ENCODE measurements around the gene CHN2. TPM values are rescaled to one million over a fixed set of nuclear protein-coding genes. Genes with fewer than 3 reads are reported as not detected.
A peak's percentile ranks its signal among the peaks of the same experiment; 100 is the strongest.

The CHN2 gene
- total RNA-seq, 1 experiment from 2014 or later, result 18.8 TPM

DNA sequence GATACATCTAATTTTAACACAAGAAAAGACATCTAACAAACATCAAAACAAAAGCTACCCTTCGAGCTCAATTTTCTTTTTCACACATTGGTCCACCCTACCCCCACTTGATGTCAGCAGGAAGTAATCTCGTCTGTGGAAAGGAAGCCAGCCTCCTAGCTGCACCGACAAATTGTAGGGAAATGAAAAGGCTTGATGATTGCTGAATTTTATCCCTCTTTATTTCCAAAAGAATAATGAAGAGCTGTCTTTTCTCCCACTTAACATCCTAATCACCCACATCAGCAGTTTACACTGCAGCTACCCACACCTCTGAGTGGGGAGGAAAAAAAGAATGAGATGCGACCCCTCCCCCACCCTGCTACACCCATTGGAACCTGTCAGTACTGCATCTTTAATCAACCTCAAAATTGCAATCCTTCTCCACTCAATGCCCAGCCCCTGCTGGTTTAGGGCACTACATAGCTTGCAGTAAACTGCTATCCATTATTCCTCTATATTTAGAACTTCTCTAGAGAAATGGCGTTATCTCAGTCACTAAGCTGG, 37.6 kb upstream of the CHN2 start:
- no peak overlapping the region for H3K4me3 ChIP-seq (ENCODE audit: low read depth, low read length)
- Mint-ChIP-seq H3K27me3 (ENCODE audit: insufficient read depth, unreplicated experiment) (no peaks in the 10 kb centered on the region), H3K4me1 (ENCODE audit: low read depth, unreplicated experiment) (peaks cover 18% of the 10 kb centered on the region), H3K36me3 (ENCODE audit: insufficient read depth, unreplicated experiment) (no peaks in the 10 kb centered on the region), H3K27ac (ENCODE audit: unreplicated experiment) (no peak overlapping the region), H3K4me3 (ENCODE audit: unreplicated experiment) (no peak overlapping the region), H3K9me3 (ENCODE audit: unreplicated experiment) (no peaks in the 10 kb centered on the region)
- DNase-seq, result no peak
- ChIA-PET POLR2A (interaction anchor here (0.6 kb wide), 1 partner anchor 9 kb away, joined by 5 read pairs; no protein-coding TSS in a partner anchor), CTCF (interaction anchor here (1.0 kb wide), 1 partner anchor 43 kb away, joined by 5 read pairs; no protein-coding TSS in a partner anchor)
- peaks cover 10% of the 10 kb centered on the region for H3K4me1 ChIP-seq
- H3K36me3 ChIP-seq (ENCODE audit: control insufficient read depth, insufficient read depth, low read length), result no peaks in the 10 kb centered on the region
- no peaks in the 10 kb centered on the region for H3K9me3 ChIP-seq
- no TSS peak for BruUV-seq (replicated peaks)
- intact Hi-C loops (cut with micrococcal nuclease; ENCODE audit: unreplicated experiment), result no loop called here
- H3K27me3 ChIP-seq (replicated peaks; ENCODE audit: control insufficient read depth, insufficient read depth, low read length), result no peaks in the 10 kb centered on the region
- no peak for TF ChIP-seq CTCF (IDR thresholded peaks at IDR 0.05; ENCODE audit: insufficient read depth in 1 of 2, low read depth in 1 of 2, low read length in 1 of 2, severe bottlenecking in 1 of 2, unreplicated experiment in 1 of 2)

- Mint-ChIP-seq H3K27ac (ENCODE audit: unreplicated experiment) (no peak overlapping the region), H3K4me3 (ENCODE audit: unreplicated experiment) (no peak overlapping the region), H3K4me1 (ENCODE audit: low read depth, unreplicated experiment) (peaks cover 21% of the 10 kb centered on the region), H3K9me3 (ENCODE audit: unreplicated experiment) (no peaks in the 10 kb centered on the region), H3K27me3 (ENCODE audit: insufficient read depth, unreplicated experiment) (no peaks in the 10 kb centered on the region), H3K36me3 (ENCODE audit: insufficient read depth, unreplicated experiment) (no peaks in the 10 kb centered on the region)
- intact Hi-C loops (cut with micrococcal nuclease; ENCODE audit: unreplicated experiment), result no loop called here
- no TSS peak for BruUV-seq (replicated peaks)
- peaks cover 17% of the 10 kb centered on the region for H3K4me1 ChIP-seq
- no peak for DNase-seq
- TF ChIP-seq CTCF (IDR thresholded peaks at IDR 0.05; ENCODE audit: insufficient read depth in 1 of 2, low read depth in 1 of 2, low read length in 1 of 2, severe bottlenecking in 1 of 2, unreplicated experiment in 1 of 2), result no peak
- ChIA-PET POLR2A (no interaction called here), CTCF (no interaction called here)
- no peaks in the 10 kb centered on the region for H3K36me3 ChIP-seq (ENCODE audit: control insufficient read depth, insufficient read depth, low read length)
- no peaks in the 10 kb centered on the region for H3K27me3 ChIP-seq (replicated peaks; ENCODE audit: control insufficient read depth, insufficient read depth, low read length)
- no peaks in the 10 kb centered on the region for H3K9me3 ChIP-seq
- H3K4me3 ChIP-seq (ENCODE audit: low read depth, low read length), result no peak overlapping the region
Measured at GRCh38 chr7:29158795-29159423, 35.7 kb upstream of the CHN2 start.

GRCh38 chr7:29160080-29160479, 34.5 kb upstream of the CHN2 start:
- intact Hi-C loops (cut with micrococcal nuclease; ENCODE audit: unreplicated experiment), result loop anchor here (2.0 to 5.0 kb wide), 2 partner anchors 13 to 43 kb away; partner anchors contain the start of gene CPVL
- Mint-ChIP-seq H3K4me3 (ENCODE audit: unreplicated experiment) (no peak overlapping the region), H3K27ac (ENCODE audit: unreplicated experiment) (peak overlapping the region; percentile 7), H3K9me3 (ENCODE audit: unreplicated experiment) (no peaks in the 10 kb centered on the region), H3K4me1 (ENCODE audit: low read depth, unreplicated experiment) (peaks cover 26% of the 10 kb centered on the region), H3K36me3 (ENCODE audit: insufficient read depth, unreplicated experiment) (no peaks in the 10 kb centered on the region), H3K27me3 (ENCODE audit: insufficient read depth, unreplicated experiment) (no peaks in the 10 kb centered on the region)
- 0 out of 2 replicates have a peak, but pooled peaks cover 4% of the 10 kb centered on the region for H3K9me3 ChIP-seq
- no peak for DNase-seq
- ChIA-PET POLR2A (no interaction called here), CTCF (no interaction called here)
- no peak overlapping the region for H3K4me3 ChIP-seq (ENCODE audit: low read depth, low read length)
- peaks cover 20% of the 10 kb centered on the region for H3K4me1 ChIP-seq
- H3K27me3 ChIP-seq (replicated peaks; ENCODE audit: control insufficient read depth, insufficient read depth, low read length), result no peaks in the 10 kb centered on the region
- no peaks in the 10 kb centered on the region for H3K36me3 ChIP-seq (ENCODE audit: control insufficient read depth, insufficient read depth, low read length)
- TF ChIP-seq CTCF (IDR thresholded peaks at IDR 0.05; ENCODE audit: insufficient read depth in 1 of 2, low read depth in 1 of 2, low read length in 1 of 2, severe bottlenecking in 1 of 2, unreplicated experiment in 1 of 2), result no peak
- no TSS peak for BruUV-seq (replicated peaks)

Data from Caco-2 (cell line).